K562 (cell line): ENCODE data around the gene ADGRE1. TPM values are rescaled to one million over a fixed set of nuclear protein-coding genes. Genes with fewer than 3 reads are reported as not detected.

Source experiments
- ATAC-seq: fragments of 200-7000 bp; cut with Tn5 transposase; 3 replicates; pipeline ENCODE4 v1.9.1; 2020; ENCODE audit warnings: moderate library complexity
- BruUV-seq: library from RNA; stranded (reverse); fragments of 400-500 nt; replicated peaks from 2 replicates; lab custom pipeline; 2021; lab: Mats Ljungman, UMichigan
- CTCF ChIA-PET: fragments of 300-600 bp; formaldehyde crosslinking; extraction: SDS; loops from one replicate; lab custom pipeline; 2021; ENCODE audit warnings: low intra/inter-chr PET ratio; lab: Yijun Ruan, JAX
- POLR2A ChIA-PET: fragments of 300-600, 350-650 bp; sonication (Branson Sonifier 250); formaldehyde crosslinking; extraction: SDS; loops from one replicate; lab custom pipeline; 2021; ENCODE audit warnings: antibody characterized with exemption, inconsistent platforms; lab: Yijun Ruan, JAX
- DNase-seq, 4 experiments: peaks; one replicate each; pipeline versions ENCODE4 v3.0.0 to v3.0.0-alpha.2; 2011 to 2018; ENCODE audit warnings: low spot score in 3 of 4, mixed read lengths in 3 of 4; ENCODE audit errors: extremely low read depth in 1 of 4
- FAIRE-seq: peaks from 2 replicates; lab custom pipeline; 2011; peaks lifted over from hg19 to GRCh38; lab: Jason Lieb, UNC
- H2AFZ ChIP-seq: 2 replicates; pipeline ENCODE4 v1.6.0; 2011; ENCODE audit warnings: low read depth, low read length, control low read depth, inconsistent platforms
- H3K27ac ChIP-seq: fragments of 200-600 bp; 3 replicates; pipeline ENCODE4 v1.8.0; 2011; ENCODE audit warnings: low read depth, mild to moderate bottlenecking, control low read depth, inconsistent platforms, low read length, moderate library complexity, mixed read lengths; ENCODE audit errors: extremely low read depth
- H3K27me3 ChIP-seq, 2 experiments: fragments of 300-600 bp in 1 of 2; 2 replicates in 1 of 2; 3 replicates in 1 of 2; pipeline versions ENCODE4 v1.6.0 to v1.8.0; 2011; ENCODE audit warnings: inconsistent platforms in 2 of 2, low read length in 2 of 2, mild to moderate bottlenecking in 1 of 2, mixed read lengths in 1 of 2, moderate library complexity in 1 of 2; ENCODE audit not compliant: control insufficient read depth in 2 of 2, insufficient read depth in 2 of 2
- H3K36me3 ChIP-seq: fragments of 300-600 bp; 3 replicates; pipeline ENCODE4 v1.8.0; 2011; ENCODE audit warnings: mild to moderate bottlenecking, low read length, inconsistent platforms; ENCODE audit not compliant: control insufficient read depth, insufficient read depth
- H3K4me1 ChIP-seq, 2 experiments: fragments of 200-600 bp in 1 of 2; replicated peaks in 1 of 2; 2 replicates in 1 of 2; 3 replicates in 1 of 2; pipeline versions ENCODE4 v1.5.1 to v1.8.0; 2011; ENCODE audit warnings: inconsistent platforms in 2 of 2, low read length in 2 of 2, mild to moderate bottlenecking in 1 of 2, mixed read lengths in 1 of 2, moderate library complexity in 1 of 2; ENCODE audit not compliant: control insufficient read depth in 2 of 2, insufficient read depth in 2 of 2
- H3K4me2 ChIP-seq: 2 replicates; pipeline ENCODE4 v1.6.1; 2011; ENCODE audit warnings: low read length, control low read depth, inconsistent platforms, mixed read lengths; ENCODE audit not compliant: insufficient read depth
- H3K4me3 ChIP-seq: fragments of 200-600 bp; sonication (generic), shearing (Covaris generic); 2 replicates; pipeline ENCODE4 v1.5.1; 2016; ENCODE audit warnings: control low read depth, inconsistent platforms
- H3K79me2 ChIP-seq: fragments of 200-600 bp; 3 replicates; pipeline ENCODE4 v1.8.0; 2011; ENCODE audit warnings: low read length, inconsistent platforms; ENCODE audit not compliant: control insufficient read depth, insufficient read depth
- H3K9ac ChIP-seq, 2 experiments: 2 replicates each; pipeline versions ENCODE4 v1.6.0 to v1.6.1; 2011; ENCODE audit warnings: low read depth in 2 of 2, low read length in 2 of 2, control low read depth in 1 of 2, inconsistent platforms in 1 of 2, mild to moderate bottlenecking in 1 of 2, mixed read lengths in 1 of 2; ENCODE audit not compliant: insufficient read depth in 1 of 2
- H3K9me1 ChIP-seq: one replicate; pipeline ENCODE4 v1.6.0; 2011; ENCODE audit warnings: inconsistent platforms, mild to moderate bottlenecking, low read length, moderate library complexity; ENCODE audit not compliant: control insufficient read depth, insufficient read depth
- H3K9me3 ChIP-seq: replicated peaks from 2 replicates; pipeline ENCODE4 v1.5.1; 2011; ENCODE audit warnings: low read depth, low read length, inconsistent platforms; ENCODE audit not compliant: control insufficient read depth, insufficient read depth
- H4K20me1 ChIP-seq: replicated peaks from 2 replicates; pipeline ENCODE4 v1.6.1; 2011; ENCODE audit warnings: low read length, inconsistent platforms, mixed read lengths; ENCODE audit not compliant: control insufficient read depth, insufficient read depth
- ADNP ChIP-seq: fragments of 200-800 bp; sonication (Bioruptor generic); IDR thresholded peaks from 2 replicates; pipeline ENCODE4 v1.6.1; 2016; ENCODE audit warnings: missing genetic modification characterization, missing compliant biosample characterization
- BCOR ChIP-seq: fragments of 450-650 bp; IDR thresholded peaks from 2 replicates; pipeline ENCODE4 v1.6.1; 2016
- EGR1 ChIP-seq: fragments of 450-650 bp; conservative IDR thresholded peaks from 2 replicates; pipeline ENCODE4 v1.6.1; 2017; ENCODE audit warnings: mild to moderate bottlenecking
- FIP1L1 ChIP-seq: fragments of 200-400 bp; formaldehyde crosslinking; IDR thresholded peaks from 2 replicates; pipeline ENCODE4 v1.6.1; 2018; ENCODE audit warnings: mild to moderate bottlenecking, low read depth, low read length; ENCODE audit not compliant: poor library complexity, severe bottlenecking
- MCM2 ChIP-seq: fragments of 450-650 bp; IDR thresholded peaks from 2 replicates; pipeline ENCODE4 v1.6.1; 2017; ENCODE audit warnings: low read depth, mild to moderate bottlenecking
- RBM25 ChIP-seq: fragments of 200-400 bp; formaldehyde crosslinking; IDR thresholded peaks from 2 replicates; pipeline ENCODE4 v1.6.1; 2018; ENCODE audit warnings: low read length, low read depth, moderate library complexity; ENCODE audit not compliant: severe bottlenecking
- SRSF9 ChIP-seq: fragments of 200-400 bp; formaldehyde crosslinking; IDR thresholded peaks from 2 replicates; pipeline ENCODE4 v1.6.1; 2017; ENCODE audit warnings: low read depth, low read length, borderline replicate concordance
- TSC22D4 ChIP-seq: fragments of 450-650 bp; IDR thresholded peaks from 2 replicates; pipeline ENCODE4 v1.6.1; 2016; ENCODE audit warnings: missing genetic modification characterization, missing biosample characterization, control low read depth
- ZNF121 ChIP-seq: sonication (generic); formaldehyde crosslinking; conservative IDR thresholded peaks from 2 replicates; pipeline ENCODE4 v1.8.0; 2022; ENCODE audit warnings: missing genetic modification reagents
- WGBS: fragments of 100-300 bp; shearing (Covaris generic); methylation state at CpG from one replicate; pipeline ENCODE4 v1.1.6; 2016; ENCODE audit warnings: low coverage, mixed read lengths; ENCODE audit not compliant: insufficient coverage; ENCODE audit errors: missing lambda C conversion rate; 5-methylcytosine and 5-hydroxymethylcytosine counted together
- in situ Hi-C: fragments of 300-500 bp; cut with MboI; formaldehyde crosslinking; loops from 4 replicates; pipeline ENCODE4 v1.15.0; 2018; ENCODE audit warnings: inconsistent platforms, mixed read lengths
- intact Hi-C: fragments of 100-400 bp; cut with micrococcal nuclease; formaldehyde crosslinking; loops from 2 replicates; pipeline ENCODE4 v1.14.2; 2022
- polyA plus RNA-seq, 8 experiments: library from polyadenylated mRNA; depleted of rRNA in 4 of 8; stranded (reverse) in 5 of 8; unstranded in 3 of 8; fragments of >200 nt; fragmentation: Nextera tagmentation in 2 of 8; fragmentation: Illumina TruSeq in 1 of 8; extraction: Ambion mirVana in 2 of 8; extraction: Trizol in 1 of 8; gene quantifications; 2 replicates each; pipeline versions ENCODE4 v1.2.1 to v1.2.3, GENCODE V29; 2011 to 2014; ENCODE audit warnings: inconsistent platforms in 1 of 8, missing spikeins in 1 of 8
- total RNA-seq, 7 experiments: library from RNA; depleted of rRNA in 6 of 7; stranded (reverse); fragments of >200 nt in 6 of 7; fragmentation: Illumina TruSeq in 2 of 7; extraction: Trizol in 2 of 7; gene quantifications; 2 replicates each; pipeline versions ENCODE4 v1.2.1 to v1.2.3, GENCODE V29; 2011 to 2021; ENCODE audit warnings: low replicate concordance in 1 of 7

ADGRE1 gene
- total and polyA plus RNA-seq, 9 of the 15 experiments (the other 6 are each of a cell fraction or from before 2014, with no cell fraction given): 0.09 to 0.49 (median 0.25) TPM; not detected in 1

- H3K27me3 ChIP-seq: no peaks in the 10 kb centered on the region
- intact Hi-C loops (no loop called here), in situ Hi-C loops (no loop called here)
- FAIRE-seq: no peak
- H3K4me2 ChIP-seq: no peak overlapping the region
- H4K20me1 ChIP-seq: no peaks in the 10 kb centered on the region
- H2AFZ ChIP-seq: no peak overlapping the region
- no peaks in the 10 kb centered on the region for H3K9me3 ChIP-seq
- no peak for DNase-seq
- TF ChIP-seq EGR1: no peak
- peak; percentile 52; the same call in 1 of the 2 replicates for TF ChIP-seq ADNP (tag)
- no peak for TF ChIP-seq TSC22D4 (tag)
- peak; percentile 78 for TF ChIP-seq BCOR
- TF ChIP-seq SRSF9: no peak
- TF ChIP-seq RBM25: peak; percentile 79
- TF ChIP-seq MCM2: no peak
- no TSS peak for BruUV-seq
- no peak overlapping the region for H3K27ac ChIP-seq
- no peak overlapping the region for H3K4me3 ChIP-seq
- no peak for ATAC-seq
- POLR2A ChIA-PET: interaction anchor here (0.9 kb wide), 1 partner anchor 8 kb away, joined by 3 read pairs; no protein-coding TSS in a partner anchor
- H3K79me2 ChIP-seq: no peaks in the 10 kb centered on the region
- no peaks in the 10 kb centered on the region for H3K9me1 ChIP-seq
- no peak overlapping the region for H3K9ac ChIP-seq
- WGBS: 0% methylated on average over 1 of the region's 1 CpG
- CTCF ChIA-PET: no interaction called here
- no peaks in the 10 kb centered on the region for H3K36me3 ChIP-seq
- no peaks in the 10 kb centered on the region for H3K4me1 ChIP-seq
Measured at GRCh38 chr19:6851359-6851758, 36.0 kb upstream of the ADGRE1 start.

- ChIA-PET POLR2A (no interaction called here), CTCF (no interaction called here)
- Histone ChIP-seq H4K20me1 (no peaks in the 10 kb centered on the region), H3K9me3 (no peaks in the 10 kb centered on the region), H3K79me2 (no peaks in the 10 kb centered on the region), H2AFZ (no peak overlapping the region), H3K4me2 (no peak overlapping the region), H3K9me1 (no peaks in the 10 kb centered on the region), H3K27ac (no peak overlapping the region), H3K4me3 (no peak overlapping the region), H3K9ac (no peak overlapping the region), H3K4me1 (no peaks in the 10 kb centered on the region), H3K27me3 (no peaks in the 10 kb centered on the region), H3K36me3 (no peaks in the 10 kb centered on the region)
- intact Hi-C loops (no loop called here), in situ Hi-C loops (no loop called here)
- DNase-seq (no peak), ATAC-seq (no peak), FAIRE-seq (no peak)
- no TSS peak for BruUV-seq
- no peak for TF ChIP-seq FIP1L1
- peak; percentile 91 for TF ChIP-seq ZNF121 (CRISPR knock-in tag)
- WGBS: 7% methylated on average over 1 of the region's 1 CpG
Measured at GRCh38 chr19:6852001-6852400, 35.4 kb upstream of the ADGRE1 start.
